HepG2 (cell line): ENCODE measurements around the gene C14orf93. TPM values are rescaled to one million over a fixed set of nuclear protein-coding genes. Genes with fewer than 3 reads are reported as not detected.

Source experiments
- ATAC-seq: fragments of 200-7000 bp; cut with Tn5 transposase; 3 replicates; pipeline ENCODE4 v1.9.1; 2020; ENCODE audit warnings: mild to moderate bottlenecking, moderate library complexity
- BruUV-seq: library from RNA; stranded (reverse); fragments of 400-500 nt; replicated peaks from 2 replicates; lab custom pipeline; 2021; lab: Mats Ljungman, UMichigan
- CTCF ChIA-PET: fragments of 300-600 bp; formaldehyde crosslinking; extraction: SDS; loops from one replicate; lab custom pipeline; 2021; ENCODE audit warnings: low total read pairs, inconsistent platforms, low intra/inter-chr PET ratio; lab: Yijun Ruan, JAX
- POLR2A ChIA-PET: fragments of 350-600 bp; sonication (Branson Sonifier 250); formaldehyde crosslinking; loops from one replicate; lab custom pipeline; 2020; ENCODE audit warnings: antibody characterized with exemption, inconsistent platforms; lab: Yijun Ruan, JAX
- DNase-seq: peaks from one replicate; pipeline ENCODE4 v3.0.0-alpha.2; 2015; ENCODE audit warnings: low spot score
- FAIRE-seq: peaks from 3 replicates; lab custom pipeline; 2011; peaks lifted over from hg19 to GRCh38; lab: Jason Lieb, UNC
- H2AFZ ChIP-seq: one replicate; pipeline ENCODE4 v1.6.1; 2011; ENCODE audit warnings: low read length, inconsistent platforms
- H3K27ac ChIP-seq: fragments of 300-600 bp; 3 replicates; pipeline ENCODE4 v1.8.0; 2011; ENCODE audit warnings: mixed run types, mild to moderate bottlenecking, mixed read lengths, low read length, inconsistent platforms; ENCODE audit not compliant: insufficient read depth; ENCODE audit errors: extremely low read length
- H3K27me3 ChIP-seq, 2 experiments: fragments of 200-600 bp in 1 of 2; 2 replicates in 1 of 2; 3 replicates in 1 of 2; pipeline versions ENCODE4 v1.6.0 to v1.8.0; 2011; ENCODE audit warnings: low read length in 2 of 2, mild to moderate bottlenecking in 2 of 2, moderate library complexity in 2 of 2, inconsistent platforms in 1 of 2; ENCODE audit not compliant: insufficient read depth in 2 of 2, control insufficient read depth in 1 of 2
- H3K36me3 ChIP-seq, 2 experiments: fragments of 200-600 bp in 1 of 2; replicated peaks in 1 of 2; 2 replicates in 1 of 2; 3 replicates in 1 of 2; pipeline versions ENCODE4 v1.5.1 to v1.8.0; 2011; ENCODE audit warnings: low read length in 2 of 2, inconsistent platforms in 1 of 2; ENCODE audit not compliant: insufficient read depth in 2 of 2, control insufficient read depth in 1 of 2
- H3K4me1 ChIP-seq: 2 replicates; pipeline ENCODE4 v1.5.1; 2012; ENCODE audit warnings: low read length, inconsistent platforms; ENCODE audit not compliant: insufficient read depth
- H3K4me2 ChIP-seq: 2 replicates; pipeline ENCODE4 v1.6.0; 2011; ENCODE audit warnings: low read depth, low read length, inconsistent platforms
- H3K4me3 ChIP-seq, 3 experiments: fragments of 200-600 bp in 1 of 3; sonication (generic), shearing (Covaris generic) in 1 of 3; replicated peaks in 1 of 3; 2 replicates each; pipeline ENCODE4 v1.5.1; 2011 to 2016; ENCODE audit warnings: low read length in 3 of 3, inconsistent platforms in 2 of 3, low read depth in 2 of 3, mild to moderate bottlenecking in 2 of 3, control low read depth in 1 of 3, mixed read lengths in 1 of 3; ENCODE audit not compliant: insufficient read depth in 1 of 3
- H3K79me2 ChIP-seq: one replicate; pipeline ENCODE4 v1.6.1; 2011; ENCODE audit warnings: low read length, inconsistent platforms; ENCODE audit not compliant: insufficient read depth
- H3K9ac ChIP-seq: 2 replicates; pipeline ENCODE4 v1.6.0; 2011; ENCODE audit warnings: mild to moderate bottlenecking, low read depth, low read length, inconsistent platforms; ENCODE audit not compliant: insufficient read depth
- H3K9me3 ChIP-seq: 2 replicates; pipeline ENCODE4 v1.5.1; 2012; ENCODE audit warnings: mild to moderate bottlenecking, low read length
- H4K20me1 ChIP-seq: 2 replicates; pipeline ENCODE4 v1.6.0; 2011; ENCODE audit warnings: inconsistent platforms, mild to moderate bottlenecking, low read length, moderate library complexity; ENCODE audit not compliant: insufficient read depth
- HDAC1 ChIP-seq: sonication (generic); formaldehyde crosslinking; IDR thresholded peaks from 2 replicates; pipeline ENCODE4 v1.5.1; 2020; ENCODE audit warnings: mild to moderate bottlenecking, missing genetic modification reagents
- MED8 ChIP-seq: sonication (generic); formaldehyde crosslinking; IDR thresholded peaks from 2 replicates; pipeline ENCODE4 v1.8.1; 2023; ENCODE audit warnings: mild to moderate bottlenecking, missing genetic modification reagents; ENCODE audit not compliant: insufficient replicate concordance
- MTF1 ChIP-seq: sonication (generic); formaldehyde crosslinking; IDR thresholded peaks from 2 replicates; pipeline ENCODE4 v1.5.0; 2020; ENCODE audit warnings: missing genetic modification reagents
- POLR2AphosphoS5 ChIP-seq: IDR thresholded peaks from 2 replicates; pipeline ENCODE4 v1.6.1; 2012; ENCODE audit warnings: low read depth, low read length
- POLR2G ChIP-seq: fragments of 200-400 bp; formaldehyde crosslinking; IDR thresholded peaks from 2 replicates; pipeline ENCODE4 v1.6.1; 2018; ENCODE audit warnings: mild to moderate bottlenecking, low read depth, low read length, moderate library complexity
- RBAK ChIP-seq: sonication (generic); formaldehyde crosslinking; IDR thresholded peaks from 2 replicates; pipeline ENCODE4 v1.5.1; 2020; ENCODE audit warnings: mild to moderate bottlenecking, missing genetic modification reagents
- RBM22 ChIP-seq: fragments of 200-400 bp; formaldehyde crosslinking; optimal IDR thresholded peaks from 2 replicates; pipeline ENCODE3; 2017; ENCODE audit warnings: mild to moderate bottlenecking, low read length, moderate library complexity
- SOX6 ChIP-seq, 2 experiments: fragments of 450-650 bp in 1 of 2; sonication (generic) in 1 of 2; formaldehyde crosslinking in 1 of 2; IDR thresholded peaks; 2 replicates each; pipeline versions ENCODE4 v1.4.0 to v1.6.1; 2017 to 2020; ENCODE audit warnings: antibody characterized with exemption in 1 of 2, mild to moderate bottlenecking in 1 of 2, missing genetic modification reagents in 1 of 2
- STAT5B ChIP-seq: sonication (generic); formaldehyde crosslinking; IDR thresholded peaks from 2 replicates; pipeline ENCODE4 v1.4.0; 2020; ENCODE audit warnings: missing genetic modification reagents
- U2AF1 ChIP-seq: fragments of 200-400 bp; formaldehyde crosslinking; optimal IDR thresholded peaks from 2 replicates; pipeline ENCODE3; 2017; ENCODE audit warnings: mild to moderate bottlenecking, low read depth, low read length
- XRCC5 ChIP-seq: fragments of 200-400 bp; formaldehyde crosslinking; optimal IDR thresholded peaks from 2 replicates; pipeline ENCODE3; 2017; ENCODE audit warnings: mild to moderate bottlenecking, low read length
- ZBTB3 ChIP-seq: sonication (generic); formaldehyde crosslinking; IDR thresholded peaks from 2 replicates; pipeline ENCODE4 v1.4.0; 2020; ENCODE audit warnings: low read depth, mild to moderate bottlenecking, moderate library complexity, missing genetic modification reagents, borderline replicate concordance
- ZNF329 ChIP-seq: sonication (generic); formaldehyde crosslinking; IDR thresholded peaks from 2 replicates; pipeline ENCODE4 v1.9.0; 2021; ENCODE audit warnings: low read depth, mild to moderate bottlenecking, missing genetic modification reagents
- ZNF446 ChIP-seq: sonication (generic); formaldehyde crosslinking; IDR thresholded peaks from 2 replicates; pipeline ENCODE4 v1.5.0; 2020; ENCODE audit warnings: mild to moderate bottlenecking, missing genetic modification reagents
- ZNF605 ChIP-seq: sonication (generic); formaldehyde crosslinking; IDR thresholded peaks from 2 replicates; pipeline ENCODE4 v1.8.0; 2022; ENCODE audit warnings: mild to moderate bottlenecking, missing genetic modification reagents
- WGBS: methylation state at CpG from one replicate; pipeline ENCODE4 v1.1.6; 2017; ENCODE audit warnings: low lambda C conversion rate; 5-methylcytosine and 5-hydroxymethylcytosine counted together
- in situ Hi-C: cut with HindIII; loops from 2 replicates; pipeline ENCODE4 v1.10.0; 2017; ENCODE audit warnings: low pct_unique_long_range_greater_than_20kb; ENCODE audit not compliant: extremely low pct_ligation_motif_present
- intact Hi-C: fragments of 100-400 bp; cut with micrococcal nuclease; formaldehyde crosslinking; loops from one replicate; pipeline ENCODE4 v1.10.0; 2022; ENCODE audit not compliant: unreplicated experiment
- polyA plus RNA-seq, 8 experiments: library from polyadenylated mRNA; depleted of rRNA in 3 of 8; stranded (reverse) in 7 of 8; unstranded in 1 of 8; fragments of >200 nt; fragmentation: Illumina TruSeq in 4 of 8; extraction: Trizol in 4 of 8; gene quantifications; 2 replicates each; pipeline versions ENCODE4 v1.2.1 to v1.2.3, GENCODE V29; 2011 to 2016; ENCODE audit warnings: low read depth in 4 of 8, missing spikeins in 1 of 8, mixed read lengths in 1 of 8; ENCODE audit not compliant: insufficient read depth in 1 of 8
- total RNA-seq, 5 experiments: library from RNA; depleted of rRNA; stranded (reverse); fragments of >200 nt; fragmentation: Illumina TruSeq; extraction: Trizol; gene quantifications; 2 replicates each; pipeline ENCODE4 v1.2.3, GENCODE V29; 2016; ENCODE audit warnings: low read depth in 1 of 5
- TF ChIP-seq, protein P1 (sequence below): sonication (generic); formaldehyde crosslinking; conservative IDR thresholded peaks from 2 replicates; pipeline ENCODE4 v1.8.1; 2023; ENCODE audit warnings: missing genetic modification reagents
- TF ChIP-seq, protein P2 (sequence below): sonication (generic); formaldehyde crosslinking; IDR thresholded peaks from 2 replicates; pipeline ENCODE4 v1.5.1; 2020; ENCODE audit warnings: mild to moderate bottlenecking, moderate library complexity, missing genetic modification reagents
- TF ChIP-seq, protein P3 (sequence below): sonication (generic); formaldehyde crosslinking; IDR thresholded peaks from 2 replicates; pipeline ENCODE4 v1.4.0; 2020; ENCODE audit warnings: missing genetic modification reagents

C14orf93 gene
- total and polyA plus RNA-seq, 2 of the 13 experiments (the other 11 are each of a cell fraction or from before 2014, with no cell fraction given), result 11.4 to 22.5 TPM

GRCh38 chr14:23021889-23022442 is 12.0 kb upstream of the C14orf93 start (continued):
- TF ChIP-seq, protein P1, sequence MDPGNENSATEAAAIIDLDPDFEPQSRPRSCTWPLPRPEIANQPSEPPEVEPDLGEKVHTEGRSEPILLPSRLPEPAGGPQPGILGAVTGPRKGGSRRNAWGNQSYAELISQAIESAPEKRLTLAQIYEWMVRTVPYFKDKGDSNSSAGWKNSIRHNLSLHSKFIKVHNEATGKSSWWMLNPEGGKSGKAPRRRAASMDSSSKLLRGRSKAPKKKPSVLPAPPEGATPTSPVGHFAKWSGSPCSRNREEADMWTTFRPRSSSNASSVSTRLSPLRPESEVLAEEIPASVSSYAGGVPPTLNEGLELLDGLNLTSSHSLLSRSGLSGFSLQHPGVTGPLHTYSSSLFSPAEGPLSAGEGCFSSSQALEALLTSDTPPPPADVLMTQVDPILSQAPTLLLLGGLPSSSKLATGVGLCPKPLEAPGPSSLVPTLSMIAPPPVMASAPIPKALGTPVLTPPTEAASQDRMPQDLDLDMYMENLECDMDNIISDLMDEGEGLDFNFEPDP (CRISPR knock-in tag), result 0 out of 2 replicates have a peak, but pooled peaks have one; percentile 76
- TF ChIP-seq ZNF329 (CRISPR knock-in tag), result no peak
- TF ChIP-seq, protein P2, sequence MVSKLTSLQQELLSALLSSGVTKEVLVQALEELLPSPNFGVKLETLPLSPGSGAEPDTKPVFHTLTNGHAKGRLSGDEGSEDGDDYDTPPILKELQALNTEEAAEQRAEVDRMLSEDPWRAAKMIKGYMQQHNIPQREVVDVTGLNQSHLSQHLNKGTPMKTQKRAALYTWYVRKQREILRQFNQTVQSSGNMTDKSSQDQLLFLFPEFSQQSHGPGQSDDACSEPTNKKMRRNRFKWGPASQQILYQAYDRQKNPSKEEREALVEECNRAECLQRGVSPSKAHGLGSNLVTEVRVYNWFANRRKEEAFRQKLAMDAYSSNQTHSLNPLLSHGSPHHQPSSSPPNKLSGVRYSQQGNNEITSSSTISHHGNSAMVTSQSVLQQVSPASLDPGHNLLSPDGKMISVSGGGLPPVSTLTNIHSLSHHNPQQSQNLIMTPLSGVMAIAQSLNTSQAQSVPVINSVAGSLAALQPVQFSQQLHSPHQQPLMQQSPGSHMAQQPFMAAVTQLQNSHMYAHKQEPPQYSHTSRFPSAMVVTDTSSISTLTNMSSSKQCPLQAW (CRISPR knock-in tag), result no peak
- TF ChIP-seq ZNF446 (CRISPR knock-in tag), result no peak
- TF ChIP-seq HDAC1 (CRISPR knock-in tag), result no peak
- peak; percentile 82 for TF ChIP-seq RBM22
- no peak for TF ChIP-seq XRCC5
- TF ChIP-seq, protein P3, sequence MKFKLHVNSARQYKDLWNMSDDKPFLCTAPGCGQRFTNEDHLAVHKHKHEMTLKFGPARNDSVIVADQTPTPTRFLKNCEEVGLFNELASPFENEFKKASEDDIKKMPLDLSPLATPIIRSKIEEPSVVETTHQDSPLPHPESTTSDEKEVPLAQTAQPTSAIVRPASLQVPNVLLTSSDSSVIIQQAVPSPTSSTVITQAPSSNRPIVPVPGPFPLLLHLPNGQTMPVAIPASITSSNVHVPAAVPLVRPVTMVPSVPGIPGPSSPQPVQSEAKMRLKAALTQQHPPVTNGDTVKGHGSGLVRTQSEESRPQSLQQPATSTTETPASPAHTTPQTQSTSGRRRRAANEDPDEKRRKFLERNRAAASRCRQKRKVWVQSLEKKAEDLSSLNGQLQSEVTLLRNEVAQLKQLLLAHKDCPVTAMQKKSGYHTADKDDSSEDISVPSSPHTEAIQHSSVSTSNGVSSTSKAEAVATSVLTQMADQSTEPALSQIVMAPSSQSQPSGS (CRISPR knock-in tag), result no peak
- TF ChIP-seq, all 625 proteins: peak for 7

DNA sequence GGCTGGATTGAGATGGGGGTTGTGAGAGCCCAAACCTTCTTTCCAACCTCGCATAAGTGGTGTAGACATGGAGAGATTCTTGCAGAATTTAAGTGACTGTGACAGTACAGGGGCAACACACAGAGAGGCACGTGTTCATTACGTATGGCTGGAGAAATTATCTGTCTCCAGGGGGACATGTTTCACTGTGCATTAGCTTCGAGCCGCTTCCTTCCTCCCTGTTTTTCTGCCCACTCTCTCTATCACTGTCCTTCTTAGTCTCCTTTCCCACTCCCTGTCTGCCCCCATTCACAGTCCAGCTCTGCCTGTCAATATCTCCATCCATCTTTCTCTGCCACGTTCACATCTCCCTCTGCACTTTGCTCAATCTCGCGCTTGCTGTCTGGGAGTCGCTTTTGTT is 11.5 kb upstream of the C14orf93 start:
- no peak overlapping the region for H3K9ac ChIP-seq
- no peaks in the 10 kb centered on the region for H3K79me2 ChIP-seq
- no peak overlapping the region for H3K4me2 ChIP-seq
- ChIA-PET POLR2A (interaction anchor here (1.3 to 15.1 kb wide), 3 partner anchors 13 to 26 kb away, joined by 4 to 203 read pairs (median 5); partner anchors contain the start of gene PSMB5), CTCF (no interaction called here)
- no peaks in the 10 kb centered on the region for H3K27me3 ChIP-seq
- ATAC-seq (peak; percentile 12), FAIRE-seq (no peak), DNase-seq (no peak)
- no TSS peak for BruUV-seq
- intact Hi-C loops, result no loop called here
- H2AFZ ChIP-seq, result no peak overlapping the region
- no peak overlapping the region for H3K4me3 ChIP-seq
- WGBS, result 90% methylated on average over 9 of the region's 9 CpGs
- H3K27ac ChIP-seq, result no peak overlapping the region
- 0 out of 2 replicates have a peak, but pooled peaks cover 6% of the 10 kb centered on the region for H4K20me1 ChIP-seq
- peaks cover 17% of the 10 kb centered on the region for H3K4me1 ChIP-seq
- H3K9me3 ChIP-seq, result no peaks in the 10 kb centered on the region
- peaks cover 12 to 20% of the 10 kb centered on the region in 2 experiments for H3K36me3 ChIP-seq
- in situ Hi-C loops, result no loop called here
- TF ChIP-seq MTF1 (no peak), MED8 (CRISPR knock-in tag) (peak; percentile 38), POLR2AphosphoS5 (peak; percentile 55; the same call in 1 of the 2 replicates), POLR2G (peak; percentile 15), U2AF1 (no peak), STAT5B (CRISPR knock-in tag) (no peak), RBAK (CRISPR knock-in tag) (peak; percentile 47; the same call in 1 of the 2 replicates), SOX6 (IDR thresholded peaks at IDR 0.05) (0 out of 2 replicates have a peak, but pooled peaks have one; percentile 12), SOX6 (CRISPR knock-in tag; IDR thresholded peaks at IDR 0.05) (no peak), ZBTB3 (no peak), ZNF605 (0 out of 2 replicates have a peak, but pooled peaks have one; percentile 53)
